GM12875 (cell line): ENCODE measurements around the gene TXNL4A.

Source experiments
- H3K4me3 ChIP-seq: one replicate; pipeline ENCODE4 v1.5.1; 2011; ENCODE audit warnings: low read depth, low read length, control low read depth
- TF ChIP-seq, protein P1 (sequence below): IDR thresholded peaks from 2 replicates; pipeline ENCODE4 v1.5.1; 2011; ENCODE audit warnings: low read depth, mild to moderate bottlenecking, control low read depth, inconsistent platforms, low read length, moderate library complexity, borderline replicate concordance; ENCODE audit not compliant: insufficient read depth

The TXNL4A gene

DNA sequence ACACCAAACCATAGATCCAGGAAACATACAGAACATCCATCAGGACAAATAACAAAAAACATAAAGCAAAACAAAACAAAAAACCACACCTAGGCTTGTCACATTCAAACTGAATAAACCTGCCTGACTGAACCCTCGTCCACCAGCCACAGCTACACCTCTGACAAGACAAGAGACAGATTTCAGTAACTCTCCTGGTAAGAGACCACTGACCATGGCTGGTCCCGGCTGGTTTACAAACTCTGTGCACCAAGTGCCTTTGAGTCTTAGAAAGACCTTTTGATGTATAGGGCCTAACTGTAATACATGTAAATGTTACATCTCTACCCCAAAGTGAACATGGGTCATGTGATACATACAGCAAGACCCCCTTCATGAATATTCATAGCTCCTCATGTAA is 32.1 kb downstream of the TXNL4A start:
- no peak overlapping the region for H3K4me3 ChIP-seq
- TF ChIP-seq, protein P1, sequence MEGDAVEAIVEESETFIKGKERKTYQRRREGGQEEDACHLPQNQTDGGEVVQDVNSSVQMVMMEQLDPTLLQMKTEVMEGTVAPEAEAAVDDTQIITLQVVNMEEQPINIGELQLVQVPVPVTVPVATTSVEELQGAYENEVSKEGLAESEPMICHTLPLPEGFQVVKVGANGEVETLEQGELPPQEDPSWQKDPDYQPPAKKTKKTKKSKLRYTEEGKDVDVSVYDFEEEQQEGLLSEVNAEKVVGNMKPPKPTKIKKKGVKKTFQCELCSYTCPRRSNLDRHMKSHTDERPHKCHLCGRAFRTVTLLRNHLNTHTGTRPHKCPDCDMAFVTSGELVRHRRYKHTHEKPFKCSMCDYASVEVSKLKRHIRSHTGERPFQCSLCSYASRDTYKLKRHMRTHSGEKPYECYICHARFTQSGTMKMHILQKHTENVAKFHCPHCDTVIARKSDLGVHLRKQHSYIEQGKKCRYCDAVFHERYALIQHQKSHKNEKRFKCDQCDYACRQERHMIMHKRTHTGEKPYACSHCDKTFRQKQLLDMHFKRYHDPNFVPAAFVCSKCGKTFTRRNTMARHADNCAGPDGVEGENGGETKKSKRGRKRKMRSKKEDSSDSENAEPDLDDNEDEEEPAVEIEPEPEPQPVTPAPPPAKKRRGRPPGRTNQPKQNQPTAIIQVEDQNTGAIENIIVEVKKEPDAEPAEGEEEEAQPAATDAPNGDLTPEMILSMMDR: no peak

DNA sequence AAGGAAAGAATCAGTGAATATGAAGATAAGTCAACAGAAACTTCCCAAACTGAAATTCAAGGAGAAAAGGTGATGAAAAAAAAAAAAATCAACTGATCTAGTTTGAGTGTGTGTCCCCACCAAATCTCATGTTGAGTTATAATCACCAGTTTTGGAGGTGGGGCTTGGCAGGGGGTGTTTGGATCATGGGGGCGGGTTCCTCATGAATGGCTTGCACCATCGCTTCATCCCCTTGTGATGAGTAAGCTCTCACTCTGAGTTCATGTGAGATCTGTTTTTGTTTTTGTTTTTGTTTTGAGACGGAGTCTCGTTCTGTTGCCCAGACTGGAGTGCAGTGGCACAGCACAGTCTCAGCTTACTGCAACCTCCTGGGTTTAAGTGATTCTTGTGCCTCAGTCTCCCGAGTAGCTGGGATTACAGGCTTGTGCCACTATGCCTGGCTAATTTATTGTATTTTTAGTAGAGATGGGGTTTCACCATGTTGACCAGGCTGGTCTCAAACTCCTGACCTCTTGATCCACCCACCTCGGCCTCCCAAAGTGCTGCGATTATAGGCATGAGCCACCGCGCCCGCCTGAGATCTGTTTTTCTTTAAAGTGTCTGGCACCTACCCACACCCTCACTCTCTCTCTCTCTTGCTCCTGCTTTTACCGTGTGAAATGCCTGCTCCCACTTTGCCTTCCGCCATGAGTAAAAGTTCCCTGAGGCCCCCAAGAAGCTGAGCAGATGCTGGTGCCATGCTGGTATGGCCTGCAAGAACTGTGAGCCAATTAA is 32.9 kb downstream of the TXNL4A start:
- TF ChIP-seq, protein P1: no peak
- no peak overlapping the region for H3K4me3 ChIP-seq

DNA sequence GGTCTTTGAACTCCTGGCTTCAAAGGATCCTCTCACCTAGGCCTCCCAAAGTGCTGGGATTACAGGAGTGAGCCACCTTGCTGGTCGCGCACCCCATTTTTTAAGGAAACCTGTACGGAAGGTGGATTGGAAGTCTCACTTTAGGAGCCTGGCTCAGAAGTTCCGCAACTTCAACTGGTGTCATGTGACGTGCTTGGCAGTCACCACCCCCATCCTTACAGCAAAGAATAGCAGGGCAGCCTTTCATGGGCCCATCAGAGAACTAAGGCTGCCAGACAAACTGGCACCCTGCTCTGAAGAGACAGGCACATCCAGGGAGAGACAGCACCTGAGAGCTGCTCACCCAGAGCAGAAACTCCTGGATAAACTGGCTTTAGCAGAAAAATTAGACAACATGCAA is 33.6 kb downstream of the TXNL4A start:
- H3K4me3 ChIP-seq: no peak overlapping the region
- TF ChIP-seq, protein P1: no peak

DNA sequence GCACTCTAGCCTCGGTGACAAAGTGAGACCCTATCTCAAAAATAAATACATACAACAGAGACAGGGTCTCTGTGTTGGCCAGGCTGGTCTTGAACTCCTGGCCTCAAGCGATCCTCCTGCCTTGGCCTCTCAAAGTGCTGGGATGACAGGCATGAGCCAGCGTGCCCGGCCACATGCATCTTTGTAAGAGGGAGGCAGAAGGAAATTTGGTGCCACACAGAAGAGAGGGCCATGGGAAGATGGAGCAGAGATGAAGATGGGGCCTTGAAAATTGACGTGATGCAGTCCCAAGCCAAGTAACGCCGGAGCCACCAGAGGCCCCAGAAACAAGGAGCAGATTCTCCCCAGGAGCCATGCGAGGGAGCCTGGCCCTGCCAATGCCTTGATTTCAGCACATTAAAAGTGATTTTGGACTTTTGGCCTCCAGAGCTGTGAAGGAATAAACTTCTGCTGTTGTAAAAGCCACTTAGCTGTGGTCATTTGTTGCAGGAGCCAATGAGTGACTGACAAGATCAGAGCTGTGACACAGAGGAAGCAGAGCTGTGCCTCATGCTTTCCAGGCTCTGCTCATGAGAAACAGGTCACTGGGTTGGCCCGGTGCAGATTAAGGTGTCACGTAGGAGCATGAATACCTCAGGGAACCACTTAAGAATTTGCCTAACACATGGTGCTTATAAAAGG is 34.3 kb downstream of the TXNL4A start:
- TF ChIP-seq, protein P1: no peak
- H3K4me3 ChIP-seq: no peak overlapping the region

DNA sequence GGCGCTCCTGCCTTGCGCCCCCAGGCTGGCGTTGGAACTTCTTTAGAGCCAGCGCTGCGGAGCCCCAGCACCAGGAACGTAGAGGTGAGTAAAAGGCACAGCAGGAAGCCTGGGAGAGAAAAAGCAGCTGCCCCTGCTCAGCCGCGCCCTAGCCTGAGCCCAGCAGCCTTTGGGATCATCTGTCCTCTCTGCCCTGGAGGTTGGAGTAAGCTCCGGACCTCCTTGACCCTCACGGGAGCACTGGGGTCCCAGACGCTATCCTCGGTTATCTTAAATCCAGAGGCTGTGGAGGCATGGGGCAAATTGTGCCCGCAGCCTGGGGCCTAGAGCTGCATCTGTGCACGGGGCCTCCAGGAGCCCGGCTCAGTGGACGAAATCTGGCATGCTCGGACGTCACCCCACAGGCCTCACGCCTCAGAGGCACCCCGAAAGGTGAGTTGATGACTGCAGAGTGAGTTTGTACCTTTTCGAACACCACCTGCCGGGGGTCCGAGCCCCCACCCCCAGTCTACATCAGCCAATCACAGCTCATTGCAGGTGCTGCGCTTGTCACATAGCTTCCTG is 35.3 kb downstream of the TXNL4A start:
- TF ChIP-seq, protein P1: no peak
- H3K4me3 ChIP-seq: no peak overlapping the region

DNA sequence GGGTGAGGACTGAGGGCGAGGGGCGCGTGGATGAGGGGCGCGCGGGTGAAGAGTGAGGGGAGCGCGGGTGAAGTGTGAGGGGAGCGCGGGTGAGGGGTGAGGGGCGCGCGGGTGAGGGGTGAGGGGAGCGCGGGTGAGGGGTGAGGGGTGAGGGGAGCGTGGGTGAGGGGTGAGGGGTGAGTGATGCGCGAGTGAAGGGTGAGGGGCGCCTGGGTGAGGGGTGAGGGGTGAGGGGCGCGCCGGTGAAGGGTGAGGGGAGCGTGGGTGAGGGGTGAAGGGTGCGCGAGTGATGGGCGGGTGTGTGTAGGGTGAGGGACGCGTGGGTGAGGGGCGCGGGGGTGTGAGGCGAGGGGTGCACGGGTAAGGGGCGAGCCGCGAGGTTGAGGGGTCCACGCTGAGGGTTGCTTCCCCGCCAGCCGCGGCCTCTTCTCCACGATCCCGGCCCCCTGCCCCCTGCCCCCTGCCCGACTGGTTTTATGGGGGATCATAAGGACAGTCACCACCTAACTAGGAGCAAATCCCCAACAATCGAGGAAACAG is 35.8 kb downstream of the TXNL4A start:
- TF ChIP-seq, protein P1: no peak
- peak overlapping the region; percentile 81 for H3K4me3 ChIP-seq
